GM19025 (cell line): ENCODE results near the gene TAS2R42.

ENCODE experiments used
- ATAC-seq: cut with Tn5 transposase; IDR thresholded peaks from one replicate; pipeline ENCODE4 v1.9.1; 2021; ENCODE audit warnings: mild to moderate bottlenecking, low read depth, moderate library complexity; ENCODE audit not compliant: unreplicated experiment

Gene TAS2R42

GRCh38 chr12:11150832-11151231 lies 35.9 kb downstream of the TAS2R42 start:
- no peak for ATAC-seq

- no peak for ATAC-seq
These were observed 39.3 kb downstream of the TAS2R42 start for GRCh38 chr12:11147420-11147819.

GRCh38 chr12:11144297-11144696 lies 42.4 kb downstream of the TAS2R42 start:
- no peak for ATAC-seq

- ATAC-seq, result no peak
These were observed 43.4 kb downstream of the TAS2R42 start for GRCh38 chr12:11143352-11143751.

- no peak for ATAC-seq
These were observed 50.7 kb downstream of the TAS2R42 start for GRCh38 chr12:11136075-11136474.
